Measurements from ENCODE around the gene CPM. TPM values are rescaled to one million over a fixed set of nuclear protein-coding genes. Genes with fewer than 3 reads are reported as not detected.
A peak's percentile ranks its signal among the peaks of the same experiment; 100 is the strongest.

Gene CPM
- polyA plus RNA-seq, 2 of the 4 experiments (the other 2 are of a cell fraction), result 3.7 to 6.8 TPM

GRCh38 chr12:68855771-68856170 lies 77.2 kb downstream of the CPM start:
- WGBS (ENCODE audit: missing lambda C conversion rate), result 92% methylated on average over 8 of the region's 8 CpGs
- FAIRE-seq, result peak; percentile 18
- CTCF ChIA-PET, result interaction anchor here (0.9 to 1.5 kb wide), 2 partner anchors 11 to 25 kb away, joined by 3 to 4 read pairs; no protein-coding TSS in a partner anchor

DNA sequence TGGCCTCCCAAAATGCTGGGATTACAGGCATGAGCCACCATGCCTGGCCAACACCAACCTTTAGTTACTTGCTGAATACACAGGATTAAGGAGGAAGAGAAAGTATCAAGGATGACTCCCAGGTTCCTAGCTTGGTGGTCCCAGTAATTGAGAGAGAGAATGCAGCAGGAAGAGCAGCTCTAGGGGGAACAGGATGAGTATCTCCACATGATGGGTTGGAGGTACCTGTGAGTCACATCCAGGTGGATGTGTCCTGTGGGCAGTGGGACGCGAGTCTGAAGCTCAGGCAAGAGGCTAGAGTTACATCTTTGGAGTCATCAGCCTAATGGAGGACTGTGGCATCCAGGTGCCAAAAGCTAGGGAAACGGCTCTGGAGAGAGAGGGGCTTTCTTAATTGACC lies 77.9 kb downstream of the CPM start:
- 77% methylated on average over 3 of the region's 3 CpGs for whole genome bisulfite sequencing (ENCODE audit: missing lambda C conversion rate)
- no peak for FAIRE-seq
- H3K9me3 ChIP-seq, result no peaks in the 10 kb centered on the region
- no peak overlapping the region for H3K27ac ChIP-seq
- H3K4me1 ChIP-seq, result no peaks in the 10 kb centered on the region; the same call in 2 of the 3 replicates
- ChIA-PET CTCF (interaction anchor here (0.9 to 1.5 kb wide), 3 partner anchors 10 to 25 kb away, joined by 3 to 6 read pairs (median 4); no protein-coding TSS in a partner anchor), POLR2A (no interaction called here)
- ATAC-seq, result 0 out of 6 replicates have a peak, but pooled peaks of 1 of the 2 experiments have one; percentile 16
- no peak overlapping the region for H3K4me2 ChIP-seq
- TF ChIP-seq TFCP2L1 (CRISPR knock-in tag; IDR thresholded peaks at IDR 0.05) (no peak), E2F6 (IDR thresholded peaks at IDR 0.05; ENCODE audit: borderline replicate concordance, low read depth) (no peak)
- H3K4me3 ChIP-seq, result no peak overlapping the region
- no peak for DNase-seq (ENCODE audit: low read depth in 1 of 2, low spot score in 1 of 2)

More at GRCh38 chr12:68855771-68856170, 77.2 kb downstream of the CPM start:
- DNase-seq (ENCODE audit: low read depth in 1 of 2, low spot score in 1 of 2) (no peak), ATAC-seq (no peak)
- no peak overlapping the region for H3K4me2 ChIP-seq
- H3K4me3 ChIP-seq, result no peak overlapping the region
- POLR2A ChIA-PET, result no interaction called here
- no peaks in the 10 kb centered on the region for H3K4me1 ChIP-seq
- H3K9me3 ChIP-seq, result no peaks in the 10 kb centered on the region
- H3K27ac ChIP-seq, result no peak overlapping the region
- TF ChIP-seq CBX2 (IDR thresholded peaks at IDR 0.05; ENCODE audit: borderline replicate concordance, low read depth), result no peak

GRCh38 chr12:68854554-68854953 lies 78.4 kb downstream of the CPM start:
- no peak for FAIRE-seq
- ChIA-PET POLR2A (no interaction called here), CTCF (interaction anchor here (0.6 to 1.5 kb wide), 5 partner anchors 8 to 420 kb away, joined by 3 to 6 read pairs (median 3); no protein-coding TSS in a partner anchor)
- DNase-seq (ENCODE audit: low read depth in 1 of 2, low spot score in 1 of 2), result no peak
- no peaks in the 10 kb centered on the region; the same call in 2 of the 3 replicates for H3K4me1 ChIP-seq
- H3K4me2 ChIP-seq, result no peak overlapping the region
- H3K4me3 ChIP-seq, result no peak overlapping the region
- 68% methylated on average over 3 of the region's 3 CpGs for WGBS (ENCODE audit: missing lambda C conversion rate)
- TF ChIP-seq NFE2L2 (conservative IDR thresholded peaks at IDR 0.05; ENCODE audit: low read length) (no peak), CTCF (IDR thresholded peaks at IDR 0.05) (no peak), MAZ (IDR thresholded peaks at IDR 0.05; ENCODE audit: borderline replicate concordance, low read depth, low read length) (no peak), RNF2 (IDR thresholded peaks at IDR 0.05; ENCODE audit: borderline replicate concordance, low read depth) (no peak), POLR2AphosphoS2 (conservative IDR thresholded peaks at IDR 0.05; ENCODE audit: low read length) (no peak), JUNB (IDR thresholded peaks at IDR 0.05) (no peak), REST (IDR thresholded peaks at IDR 0.05) (no peak), E2F6 (IDR thresholded peaks at IDR 0.05; ENCODE audit: borderline replicate concordance, low read depth) (no peak)
- H3K27ac ChIP-seq, result no peak overlapping the region
- peak in 1 of 2 experiments; percentile 33; a peak in 2 of 6 replicates for ATAC-seq
- H3K9me3 ChIP-seq, result no peaks in the 10 kb centered on the region

DNA sequence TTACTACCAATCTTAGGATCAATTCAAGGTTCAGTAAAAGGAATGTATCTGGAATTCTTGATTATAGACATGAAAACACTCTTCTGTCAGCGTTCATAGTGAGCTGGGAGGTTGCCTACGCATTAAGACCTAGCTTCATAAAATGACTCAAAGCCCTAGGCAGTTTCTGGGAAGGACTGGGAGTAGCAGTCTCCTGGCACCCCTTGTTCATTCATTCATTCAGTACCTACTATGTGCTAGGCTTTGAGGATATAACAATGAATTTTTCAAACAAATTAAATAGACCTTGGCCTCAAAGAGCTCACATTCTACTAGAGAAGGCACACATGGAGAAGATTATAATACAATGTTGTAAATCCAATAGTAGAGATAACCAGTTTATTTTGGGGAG lies 78.9 kb downstream of the CPM start:
- 92% methylated on average over 2 of the region's 2 CpGs for WGBS (ENCODE audit: missing lambda C conversion rate)
- DNase-seq (ENCODE audit: low read depth in 1 of 2, low spot score in 1 of 2), result no peak
- FAIRE-seq, result no peak
- H3K27ac ChIP-seq, result no peak overlapping the region
- ChIA-PET CTCF (interaction anchor here (1.1 to 1.5 kb wide), 4 partner anchors 8 to 216 kb away, joined by 3 to 6 read pairs (median 4); no protein-coding TSS in a partner anchor), POLR2A (no interaction called here)
- H3K4me3 ChIP-seq, result no peak overlapping the region
- no peaks in the 10 kb centered on the region for H3K9me3 ChIP-seq
- H3K4me1 ChIP-seq, result no peaks in the 10 kb centered on the region; the same call in 2 of the 3 replicates
- 0 out of 6 replicates have a peak, but pooled peaks of 1 of the 2 experiments have one; percentile 26 for ATAC-seq
- H3K4me2 ChIP-seq, result no peak overlapping the region
- TF ChIP-seq TP53 (CRISPR knock-in tag; IDR thresholded peaks at IDR 0.05) (no peak), SREBF2 (IDR thresholded peaks at IDR 0.05) (no peak), JUN (IDR thresholded peaks at IDR 0.05) (no peak), RAD21 (conservative IDR thresholded peaks at IDR 0.05 in 1 of 2, IDR thresholded peaks at IDR 0.05 in 1 of 2) (no peak), REST (IDR thresholded peaks at IDR 0.05) (no peak), NFE2L2 (conservative IDR thresholded peaks at IDR 0.05; ENCODE audit: low read length) (no peak), HOXB13 (CRISPR knock-in tag; IDR thresholded peaks at IDR 0.05; ENCODE audit: low read depth) (no peak), JUNB (IDR thresholded peaks at IDR 0.05) (no peak), CHD4 (IDR thresholded peaks at IDR 0.05; ENCODE audit: borderline replicate concordance) (no peak), CBX8 (IDR thresholded peaks at IDR 0.05) (no peak)

Data from A549 (cell line).